Renal cortical epithelial cell (primary cell): Measurements from ENCODE around the gene PDK1. TPM values are rescaled to one million over a fixed set of nuclear protein-coding genes. Genes with fewer than 3 reads are reported as not detected.
"Not testable (repeated sequence)": the region's sequence is repeated elsewhere in the genome, so short reads cannot be mapped to it uniquely, and the experiment has no call there.

Source experiments
- DNase-seq: peaks from one replicate; pipeline ENCODE4 v3.0.0-alpha.2; 2011; ENCODE audit warnings: low read depth
- total RNA-seq: library from RNA; depleted of rRNA; stranded (reverse); fragments of >200 nt; gene quantifications from 2 replicates; pipeline ENCODE4 v1.2.3, GENCODE V29; 2014

Gene PDK1
- total RNA-seq, 1 donor from 2014 or later = 19.5 TPM

GRCh38 chr2:172552547-172553291 is 3.2 kb upstream of the PDK1 start:
- peak; percentile 63 for DNase-seq

GRCh38 chr2:172554352-172555271 is 1.3 kb upstream of the PDK1 start:
- no peak for DNase-seq

- no peak for DNase-seq
These were observed 693 bp upstream of the PDK1 start for GRCh38 chr2:172555272-172555521.

- peak; percentile 59 for DNase-seq
These were observed 569 bp downstream of the PDK1 start for GRCh38 chr2:172556284-172557033.

GRCh38 chr2:172558372-172558771 is 2.5 kb downstream of the PDK1 start:
- DNase-seq = no peak

- no peak for DNase-seq
These were observed 4.8 kb downstream of the PDK1 start for GRCh38 chr2:172560721-172561120.

GRCh38 chr2:172561270-172561669 is 5.4 kb downstream of the PDK1 start:
- no peak for DNase-seq

- DNase-seq = no peak
These were observed 6.4 kb downstream of the PDK1 start for GRCh38 chr2:172562298-172562697.

GRCh38 chr2:172564376-172564775 is 8.5 kb downstream of the PDK1 start:
- no peak for DNase-seq

GRCh38 chr2:172571245-172571644 is 15.4 kb downstream of the PDK1 start:
- no peak for DNase-seq

- no peak for DNase-seq
These were observed 17.1 kb downstream of the PDK1 start for GRCh38 chr2:172572981-172573380.

GRCh38 chr2:172574965-172575364 is 19.1 kb downstream of the PDK1 start:
- DNase-seq = no peak

- no peak for DNase-seq
These were observed 22.2 kb downstream of the PDK1 start for GRCh38 chr2:172578054-172578453.

GRCh38 chr2:172578860-172579512 is 23.1 kb downstream of the PDK1 start:
- no peak for DNase-seq

- DNase-seq = no peak
These were observed 24.7 kb downstream of the PDK1 start for GRCh38 chr2:172580544-172580943.

GRCh38 chr2:172582656-172583055 is 26.8 kb downstream of the PDK1 start:
- no peak for DNase-seq

- no peak for DNase-seq
These were observed 30.5 kb downstream of the PDK1 start for GRCh38 chr2:172586245-172586891.

GRCh38 chr2:172587231-172587630 is 31.3 kb downstream of the PDK1 start:
- not testable (repeated sequence) for DNase-seq

- DNase-seq = peak; percentile 76
These were observed 33.0 kb downstream of the PDK1 start for GRCh38 chr2:172588931-172589330.

GRCh38 chr2:172591386-172591785 is 35.5 kb downstream of the PDK1 start:
- DNase-seq = not testable (repeated sequence)

- DNase-seq = not testable (repeated sequence)
These were observed 36.3 kb downstream of the PDK1 start for GRCh38 chr2:172592190-172592589.
